Lower leg skin (tissue), 4 donors: ENCODE data around the gene CCL8. TPM values are rescaled to one million over a fixed set of nuclear protein-coding genes. Genes with fewer than 3 reads are reported as not detected.

Experiments used
- DNase-seq, 2 donors: peaks; one replicate each; pipeline ENCODE4 v3.0.0-alpha.2; 2019; ENCODE audit warnings: low spot score in 2 of 2
- H3K4me3 ChIP-seq: fragments of 200-600 bp; sonication (generic); 2 replicates; pipeline ENCODE4 v1.5.1; 2017; ENCODE audit warnings: mild to moderate bottlenecking, low read depth; ENCODE audit not compliant: poor library complexity, severe bottlenecking
- POLR2A ChIP-seq, 2 donors: fragments of 450-650 bp; IDR thresholded peaks; one replicate each; pipeline ENCODE4 v1.6.1; 2016 to 2017; ENCODE audit warnings: antibody characterized with exemption in 2 of 2, mild to moderate bottlenecking in 1 of 2, moderate library complexity in 1 of 2
- WGBS, 2 donors: methylation state at CpG; one replicate each; pipeline ENCODE4 v1.1.5; 2018; 5-methylcytosine and 5-hydroxymethylcytosine counted together
- intact Hi-C: fragments of 100-400 bp; cut with DNase I; formaldehyde crosslinking; loops from one replicate; pipeline ENCODE4 v1.15.0; 2023; ENCODE audit warnings: low total_unique reads
- total RNA-seq, 4 donors: library from RNA; depleted of rRNA; stranded (reverse); fragments of >200 nt; gene quantifications; one replicate each; pipeline ENCODE4 v1.1.0, GENCODE V29; 2016
- TF ChIP-seq, protein P1 (sequence below), 3 donors: fragments of 450-650 bp; IDR thresholded peaks; one replicate each; pipeline ENCODE4 v1.5.1; 2016; ENCODE audit warnings: antibody characterized with exemption in 3 of 3, mild to moderate bottlenecking in 3 of 3, moderate library complexity in 2 of 3

The CCL8 gene
- total RNA-seq, result not detected

DNA sequence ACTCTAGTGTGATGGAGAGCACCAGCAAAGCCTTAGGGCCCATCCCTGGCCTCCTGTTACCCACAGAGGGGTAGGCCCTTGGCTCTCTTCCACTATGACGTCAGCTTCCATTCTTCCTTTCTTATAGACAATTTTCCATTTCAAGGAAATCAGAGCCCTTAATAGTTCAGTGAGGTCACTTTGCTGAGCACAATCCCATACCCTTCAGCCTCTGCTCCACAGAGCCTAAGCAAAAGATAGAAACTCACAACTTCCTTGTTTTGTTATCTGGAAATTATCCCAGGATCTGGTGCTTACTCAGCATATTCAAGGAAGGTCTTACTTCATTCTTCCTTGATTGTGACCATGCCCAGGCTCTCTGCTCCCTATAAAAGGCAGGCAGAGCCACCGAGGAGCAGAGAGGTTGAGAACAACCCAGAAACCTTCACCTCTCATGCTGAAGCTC is at the start of gene CCL8:
CCL8 (plus strand) TSS at position 397 of the 445 bp plus-strand sequence. CDS start 67 bp downstream, outside the sequence.
- TF ChIP-seq POLR2A (IDR thresholded peaks at IDR 0.05), result no peak
- TF ChIP-seq, protein P1, sequence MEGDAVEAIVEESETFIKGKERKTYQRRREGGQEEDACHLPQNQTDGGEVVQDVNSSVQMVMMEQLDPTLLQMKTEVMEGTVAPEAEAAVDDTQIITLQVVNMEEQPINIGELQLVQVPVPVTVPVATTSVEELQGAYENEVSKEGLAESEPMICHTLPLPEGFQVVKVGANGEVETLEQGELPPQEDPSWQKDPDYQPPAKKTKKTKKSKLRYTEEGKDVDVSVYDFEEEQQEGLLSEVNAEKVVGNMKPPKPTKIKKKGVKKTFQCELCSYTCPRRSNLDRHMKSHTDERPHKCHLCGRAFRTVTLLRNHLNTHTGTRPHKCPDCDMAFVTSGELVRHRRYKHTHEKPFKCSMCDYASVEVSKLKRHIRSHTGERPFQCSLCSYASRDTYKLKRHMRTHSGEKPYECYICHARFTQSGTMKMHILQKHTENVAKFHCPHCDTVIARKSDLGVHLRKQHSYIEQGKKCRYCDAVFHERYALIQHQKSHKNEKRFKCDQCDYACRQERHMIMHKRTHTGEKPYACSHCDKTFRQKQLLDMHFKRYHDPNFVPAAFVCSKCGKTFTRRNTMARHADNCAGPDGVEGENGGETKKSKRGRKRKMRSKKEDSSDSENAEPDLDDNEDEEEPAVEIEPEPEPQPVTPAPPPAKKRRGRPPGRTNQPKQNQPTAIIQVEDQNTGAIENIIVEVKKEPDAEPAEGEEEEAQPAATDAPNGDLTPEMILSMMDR (IDR thresholded peaks at IDR 0.05), result no peak
- WGBS, 2 donors, result 13 to 25% methylated on average over 2 of the region's 2 CpGs
- intact Hi-C loops, result no loop called here
- no peak within 1 kb of the TSS for H3K4me3 ChIP-seq
- no peak for DNase-seq

DNA sequence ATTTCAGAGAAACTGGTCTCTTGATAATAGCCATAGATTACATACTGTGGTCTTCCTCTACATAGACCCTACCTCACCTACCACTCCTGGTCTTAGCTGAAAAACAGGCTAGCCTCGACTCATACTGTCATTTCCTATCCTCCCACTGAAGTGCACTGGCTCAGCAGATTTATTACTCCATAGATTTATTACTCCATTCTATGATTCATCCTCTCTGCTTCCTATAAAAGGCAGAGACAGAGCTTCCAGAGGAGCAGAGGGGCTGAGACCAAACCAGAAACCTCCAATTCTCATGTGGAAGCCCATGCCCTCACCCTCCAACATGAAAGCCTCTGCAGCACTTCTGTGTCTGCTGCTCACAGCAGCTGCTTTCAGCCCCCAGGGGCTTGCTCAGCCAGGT is 49.3 kb upstream of the CCL8 start, which contains the start of gene CCL7:
CCL7 (plus strand) TSS at position 253 of the 400 bp plus-strand sequence; CDS start at position 323, 70 bp downstream.
- 11 to 12% methylated on average over 1 of the region's 1 CpG for WGBS, 2 donors
- no peak for DNase-seq
- intact Hi-C loops, result no loop called here
- H3K4me3 ChIP-seq, result no peak within 1 kb of the TSS
- TF ChIP-seq, protein P1 (IDR thresholded peaks at IDR 0.05), result no peak
- TF ChIP-seq POLR2A (IDR thresholded peaks at IDR 0.05), result no peak

DNA sequence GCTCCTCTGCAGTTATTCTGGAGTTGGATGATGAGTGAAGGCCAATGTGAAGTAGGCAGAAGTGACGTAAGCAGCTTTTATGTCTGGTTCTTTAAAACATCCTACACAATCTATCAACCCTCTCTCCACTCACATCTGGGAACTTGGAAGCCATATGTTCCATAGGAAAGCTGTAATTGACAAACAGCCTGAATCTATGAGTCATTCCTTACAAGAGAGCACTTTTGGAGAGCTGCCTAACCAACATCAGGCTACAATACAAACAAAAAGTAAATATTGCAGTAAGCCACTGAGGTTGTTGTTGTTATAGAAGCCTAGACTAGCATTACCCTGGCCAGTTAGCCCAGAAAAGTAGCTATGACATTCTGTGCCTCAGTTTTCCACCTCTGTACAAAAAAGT is 43.4 kb upstream of the CCL8 start:
- TF ChIP-seq, protein P1 (IDR thresholded peaks at IDR 0.05), result no peak
- TF ChIP-seq POLR2A (IDR thresholded peaks at IDR 0.05), result no peak
- WGBS, 2 donors, result 0% methylated on average over 1 of the region's 1 CpG
- no peak overlapping the region for H3K4me3 ChIP-seq
- intact Hi-C loops, result no loop called here
- no peak for DNase-seq

DNA sequence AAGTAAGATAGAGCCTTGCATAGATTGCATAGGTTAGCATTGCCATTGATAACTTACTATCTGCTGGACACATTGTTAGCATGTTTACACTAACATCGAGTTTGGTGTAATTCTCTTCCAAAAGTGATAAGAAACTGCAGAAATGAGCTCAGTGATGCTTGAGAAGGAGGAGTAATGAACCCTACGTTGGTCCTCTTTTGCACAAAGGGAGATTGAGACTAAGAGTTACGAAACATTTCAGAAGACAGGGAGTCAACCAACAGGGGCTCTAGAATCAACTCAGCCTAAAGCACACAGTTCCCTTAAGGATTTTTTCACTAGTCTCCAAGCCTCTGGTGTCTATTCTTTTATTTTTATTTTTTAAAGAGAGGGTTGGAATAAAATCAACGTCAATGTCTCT is 42.4 kb upstream of the CCL8 start:
- no peak for DNase-seq
- TF ChIP-seq, protein P1 (IDR thresholded peaks at IDR 0.05), result no peak
- no peak for TF ChIP-seq POLR2A (IDR thresholded peaks at IDR 0.05)
- WGBS, 2 donors, result 78 to 79% methylated on average over 4 of the region's 4 CpGs
- intact Hi-C loops, result no loop called here
- no peak overlapping the region for H3K4me3 ChIP-seq

DNA sequence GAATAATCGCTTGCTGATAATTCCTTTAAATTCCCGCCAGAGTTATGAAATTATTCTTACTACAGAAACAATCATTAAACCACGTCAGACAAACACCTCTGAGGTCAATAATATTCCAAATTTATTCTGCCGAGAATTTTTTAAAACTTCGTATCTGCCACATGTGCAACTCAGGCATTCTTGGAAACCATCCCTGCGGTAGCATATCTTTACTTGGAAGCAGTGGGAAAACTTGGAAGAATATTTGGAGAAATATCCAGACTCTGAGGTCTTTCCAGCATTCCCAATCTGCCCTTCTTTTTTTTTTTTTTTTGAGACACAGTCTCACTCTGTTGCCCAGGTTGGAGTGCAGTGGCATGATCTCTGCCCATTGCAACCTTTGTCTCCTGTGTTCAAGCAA is 35.7 kb upstream of the CCL8 start:
- TF ChIP-seq, protein P1 (IDR thresholded peaks at IDR 0.05), result no peak
- no peak for TF ChIP-seq POLR2A (IDR thresholded peaks at IDR 0.05)
- 72 to 79% methylated on average over 6 of the region's 6 CpGs for WGBS, 2 donors
- no peak for DNase-seq
- H3K4me3 ChIP-seq, result no peak overlapping the region
- intact Hi-C loops, result no loop called here

DNA sequence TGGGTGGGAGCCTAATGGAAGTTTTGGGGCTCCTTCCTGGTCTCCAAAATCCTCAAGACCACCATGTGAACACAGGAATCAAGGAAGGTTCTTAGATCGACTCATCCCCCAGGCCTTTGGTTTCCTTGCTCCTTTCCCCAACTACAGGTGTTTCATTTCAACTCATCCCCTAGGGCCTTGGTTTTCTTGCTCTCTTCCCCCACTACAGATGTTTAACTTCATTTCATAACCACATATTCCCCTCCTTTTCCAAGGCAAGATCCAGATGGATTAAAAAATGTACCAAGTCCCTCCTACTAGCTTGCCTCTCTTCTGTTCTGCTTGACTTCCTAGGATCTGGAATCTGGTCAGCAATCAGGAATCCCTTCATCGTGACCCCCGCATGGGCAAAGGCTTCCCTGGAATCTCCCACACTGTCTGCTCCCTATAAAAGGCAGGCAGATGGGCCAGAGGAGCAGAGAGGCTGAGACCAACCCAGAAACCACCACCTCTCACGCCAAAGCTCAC is 33.9 kb upstream of the CCL8 start, which contains the start of gene CCL11:
CCL11 (plus strand) TSS at position 457 of the 507 bp plus-strand sequence. CDS start 67 bp downstream, outside the sequence.
- WGBS, 2 donors, result 76 to 78% methylated on average over 4 of the region's 4 CpGs
- intact Hi-C loops, result no loop called here

More for the DNA sequence above, 33.9 kb upstream of the CCL8 start, which contains the start of gene CCL11:
- TF ChIP-seq, protein P1 (IDR thresholded peaks at IDR 0.05), result no peak
- no peak for TF ChIP-seq POLR2A (IDR thresholded peaks at IDR 0.05)
- DNase-seq, result no peak
- no peak within 1 kb of the TSS for H3K4me3 ChIP-seq
